Thymus (tissue), 11 donors: Measurements from ENCODE around the gene TDRD9. TPM values are rescaled to one million over a fixed set of nuclear protein-coding genes. Genes with fewer than 3 reads are reported as not detected.

Experiments
- DNase-seq, 9 donors: peaks; one replicate each; pipeline ENCODE4 v3.0.0-alpha.2; 2013; ENCODE audit warnings: low spot score in 9 of 9, low read depth in 6 of 9, missing footprints in 1 of 9
- H3K27ac ChIP-seq, 2 donors: one replicate each; pipeline ENCODE4 v1.5.1; 2013; ENCODE audit warnings: control low read depth in 1 of 2, low read depth in 1 of 2, low read length in 1 of 2, mild to moderate bottlenecking in 1 of 2, moderate library complexity in 1 of 2
- H3K27me3 ChIP-seq, 2 donors: one replicate each; pipeline ENCODE4 v1.5.1; 2013; ENCODE audit warnings: low read length in 1 of 2; ENCODE audit not compliant: control insufficient read depth in 2 of 2, insufficient read depth in 1 of 2
- H3K36me3 ChIP-seq, 2 donors: one replicate each; pipeline ENCODE4 v1.5.1; 2013; ENCODE audit warnings: low read length in 1 of 2, mild to moderate bottlenecking in 1 of 2, moderate library complexity in 1 of 2; ENCODE audit not compliant: control insufficient read depth in 2 of 2, insufficient read depth in 2 of 2
- H3K4me1 ChIP-seq, 2 donors: one replicate each; pipeline ENCODE4 v1.5.1; 2013; ENCODE audit warnings: low read length in 2 of 2; ENCODE audit not compliant: control insufficient read depth in 2 of 2, insufficient read depth in 2 of 2
- H3K4me3 ChIP-seq, 2 donors: one replicate each; pipeline ENCODE4 v1.5.1; 2013; ENCODE audit warnings: low read length in 2 of 2, control low read depth in 1 of 2, mild to moderate bottlenecking in 1 of 2
- H3K9me3 ChIP-seq, 2 donors: one replicate each; pipeline ENCODE4 v1.5.1; 2013; ENCODE audit warnings: low read length in 1 of 2, mild to moderate bottlenecking in 1 of 2; ENCODE audit not compliant: control insufficient read depth in 2 of 2, insufficient read depth in 1 of 2
- WGBS: extraction: QIAGEN DNeasy Blood & Tissue Kit; methylation state at CpG from one replicate; pipeline ENCODE4 v1.1.7; 2013; 5-methylcytosine and 5-hydroxymethylcytosine counted together
- polyA plus RNA-seq: library from polyadenylated mRNA; stranded (reverse); fragments of 200-250 nt; gene quantifications from one replicate; pipeline ENCODE4 v1.2.3, GENCODE V29; 2013
- total RNA-seq: library from RNA; stranded (reverse); fragments of 120-200 nt; gene quantifications from one replicate; pipeline ENCODE4 v1.2.4, GENCODE V29; 2013
- donor health status: healthy.

Gene TDRD9
- total and polyA plus RNA-seq, 2 donors = 0.76 to 3.8 TPM

DNA sequence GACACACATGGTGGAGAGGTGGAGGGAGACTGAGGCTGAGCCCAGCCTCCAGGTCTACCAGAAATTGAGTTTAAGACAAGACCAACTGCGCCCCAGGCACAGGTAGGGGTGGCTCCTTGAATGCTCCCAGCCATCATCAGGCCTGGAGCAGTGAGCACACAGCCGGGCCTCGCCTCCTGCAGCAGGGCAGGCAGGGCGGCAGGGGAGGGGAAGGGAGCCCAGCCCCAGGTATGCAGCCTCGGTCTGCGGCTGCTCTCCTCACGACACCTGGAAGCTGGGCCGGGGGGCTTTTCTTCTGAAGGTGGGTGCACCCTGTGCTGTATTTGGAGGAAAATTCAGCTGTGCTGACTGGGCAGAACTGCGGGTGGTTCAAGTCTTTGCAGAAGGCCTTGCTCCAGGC is 29.5 kb upstream of the TDRD9 start:
- no peak overlapping the region for H3K4me3 ChIP-seq
- no peaks in the 10 kb centered on the region for H3K9me3 ChIP-seq
- no peaks in the 10 kb centered on the region for H3K27me3 ChIP-seq
- DNase-seq = no peak
- 91% methylated on average over 9 of the region's 9 CpGs for WGBS
- H3K36me3 ChIP-seq = no peaks in the 10 kb centered on the region
- no peak overlapping the region for H3K27ac ChIP-seq
- peaks cover 0 to 3% of the 10 kb centered on the region in 2 donors for H3K4me1 ChIP-seq

GRCh38 chr14:103899316-103899715 is 28.9 kb upstream of the TDRD9 start:
- WGBS = 70% methylated on average over 13 of the region's 13 CpGs
- H3K4me3 ChIP-seq = no peak overlapping the region
- H3K27me3 ChIP-seq = no peaks in the 10 kb centered on the region
- no peaks in the 10 kb centered on the region for H3K9me3 ChIP-seq
- no peaks in the 10 kb centered on the region for H3K36me3 ChIP-seq
- H3K27ac ChIP-seq = no peak overlapping the region
- peaks cover 0 to 3% of the 10 kb centered on the region in 2 donors for H3K4me1 ChIP-seq
- no peak for DNase-seq

GRCh38 chr14:103899833-103900232 is 28.4 kb upstream of the TDRD9 start:
- WGBS = 94% methylated on average over 14 of the region's 14 CpGs
- H3K27me3 ChIP-seq = no peaks in the 10 kb centered on the region
- no peaks in the 10 kb centered on the region for H3K9me3 ChIP-seq
- peaks cover 0 to 3% of the 10 kb centered on the region in 2 donors for H3K4me1 ChIP-seq
- no peak overlapping the region for H3K27ac ChIP-seq
- DNase-seq = no peak
- H3K36me3 ChIP-seq = no peaks in the 10 kb centered on the region
- no peak overlapping the region for H3K4me3 ChIP-seq

GRCh38 chr14:103904493-103905107 is 23.7 kb upstream of the TDRD9 start:
- Histone ChIP-seq H3K27ac (no peak overlapping the region), H3K9me3 (peaks cover 0 to 3% of the 10 kb centered on the region in 2 donors), H3K36me3 (no peaks in the 10 kb centered on the region), H3K4me3 (no peak overlapping the region), H3K4me1 (peaks cover 0 to 3% of the 10 kb centered on the region in 2 donors), H3K27me3 (no peaks in the 10 kb centered on the region)
- no peak for DNase-seq
- WGBS = 98% methylated on average over 2 of the region's 2 CpGs

GRCh38 chr14:103905842-103906456 is 22.3 kb upstream of the TDRD9 start:
- Histone ChIP-seq H3K27me3 (no peaks in the 10 kb centered on the region), H3K4me3 (no peak overlapping the region), H3K4me1 (peaks cover 0 to 10% of the 10 kb centered on the region in 2 donors), H3K36me3 (peaks cover 0 to under 1% of the 10 kb centered on the region in 2 donors), H3K27ac (no peak overlapping the region), H3K9me3 (peaks cover 0 to 4% of the 10 kb centered on the region in 2 donors)
- 29% methylated on average over 22 of the region's 22 CpGs for WGBS
- peak in 1 of 9 donors; percentile 30 for DNase-seq

GRCh38 chr14:103908580-103908979 is 19.7 kb upstream of the TDRD9 start:
- H3K4me1 ChIP-seq = peaks cover 0 to 7% of the 10 kb centered on the region in 2 donors
- H3K27ac ChIP-seq = peak overlapping the region in 1 of 2 donors; percentile 71
- peaks cover 0 to 4% of the 10 kb centered on the region in 2 donors for H3K9me3 ChIP-seq
- no peak overlapping the region for H3K4me3 ChIP-seq
- peaks cover 18% of the 10 kb centered on the region in 2 donors for H3K36me3 ChIP-seq
- peak in 2 of 9 donors; percentile 11 to 47 for DNase-seq
- WGBS = 90% methylated on average over 4 of the region's 4 CpGs
- no peaks in the 10 kb centered on the region for H3K27me3 ChIP-seq

DNA sequence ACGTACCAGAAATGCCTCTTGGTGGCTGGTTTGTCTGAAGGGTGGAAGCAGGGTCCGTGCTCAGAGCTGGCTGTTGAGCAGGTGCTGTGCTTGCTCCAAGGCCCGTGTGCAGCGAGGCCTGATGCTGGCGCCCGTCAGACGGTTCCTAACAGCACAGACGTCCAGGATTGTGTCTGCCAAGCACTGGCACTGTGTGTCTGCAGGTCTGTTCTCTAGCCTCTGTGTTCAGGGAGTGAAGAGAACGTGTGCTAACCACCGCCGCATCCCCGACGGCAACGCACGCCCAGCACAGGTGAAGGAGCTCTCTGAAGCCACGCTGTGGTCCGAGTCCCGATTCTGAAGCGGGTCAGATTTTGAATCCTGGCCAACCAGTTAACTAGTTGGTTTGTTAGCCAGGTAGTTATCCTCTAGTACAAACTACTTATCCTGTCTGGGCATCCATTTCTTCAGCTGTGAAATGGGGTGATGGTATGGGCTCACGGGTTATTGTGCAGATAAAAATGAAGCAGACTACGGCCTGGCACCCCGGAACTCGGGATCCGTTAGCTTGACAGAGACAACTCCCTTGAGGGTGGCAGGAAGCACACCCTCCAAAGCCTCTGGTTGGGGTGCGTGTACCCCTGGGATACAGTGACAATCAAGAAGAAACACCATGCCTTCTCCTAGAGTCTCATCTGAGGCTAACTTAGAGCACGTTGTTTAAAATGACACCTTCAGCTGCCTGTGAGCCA is 18.6 kb upstream of the TDRD9 start:
- DNase-seq = no peak
- 93% methylated on average over 26 of the region's 26 CpGs for WGBS
- peaks cover 0 to 4% of the 10 kb centered on the region in 2 donors for H3K9me3 ChIP-seq
- peaks cover 18 to 28% of the 10 kb centered on the region in 2 donors for H3K36me3 ChIP-seq
- H3K27me3 ChIP-seq = no peaks in the 10 kb centered on the region
- no peak overlapping the region for H3K4me3 ChIP-seq
- H3K4me1 ChIP-seq = peaks cover 0 to 7% of the 10 kb centered on the region in 2 donors
- no peak overlapping the region for H3K27ac ChIP-seq

DNA sequence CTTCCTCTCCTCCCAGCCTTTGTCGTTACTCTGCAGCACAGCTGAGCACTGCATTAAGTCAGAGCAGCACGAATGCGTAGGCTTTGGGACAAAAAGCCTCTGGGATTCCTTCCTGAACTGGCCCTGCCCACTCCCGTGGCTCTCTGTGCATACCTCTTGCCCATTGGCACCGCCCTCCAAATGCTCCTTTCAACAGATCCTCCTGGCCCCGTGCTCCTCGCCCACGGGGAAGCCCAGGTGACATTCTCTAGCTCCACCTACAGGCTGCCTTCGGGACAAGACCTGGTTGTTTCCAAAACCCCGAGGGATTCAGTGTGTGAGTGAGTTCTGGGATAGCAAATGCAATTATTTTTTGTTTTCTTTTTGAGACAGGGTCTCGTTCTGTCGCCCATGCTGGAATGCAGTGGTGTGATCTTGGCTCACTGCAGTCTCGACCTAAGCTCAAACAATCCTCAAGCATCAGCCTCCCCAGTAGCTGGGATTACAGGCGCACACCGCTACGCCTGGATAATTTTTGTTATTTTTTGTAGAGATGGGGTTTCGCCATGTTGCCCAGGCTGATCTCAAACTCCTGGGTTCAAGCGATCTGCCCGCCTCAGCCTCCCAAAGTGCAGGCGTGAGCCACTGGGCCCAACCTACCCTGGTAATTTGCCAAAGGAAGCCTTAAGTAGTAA is 17.9 kb upstream of the TDRD9 start:
- DNase-seq = peak; percentile 39 to 82 (median 59)
- no peaks in the 10 kb centered on the region for H3K27me3 ChIP-seq
- H3K4me3 ChIP-seq = no peak overlapping the region
- no peak overlapping the region for H3K27ac ChIP-seq
- H3K4me1 ChIP-seq = peaks cover 0 to 7% of the 10 kb centered on the region in 2 donors
- peaks cover 18 to 32% of the 10 kb centered on the region in 2 donors for H3K36me3 ChIP-seq
- WGBS = 38% methylated on average over 20 of the region's 20 CpGs
- peaks cover 0 to 4% of the 10 kb centered on the region in 2 donors for H3K9me3 ChIP-seq
